Measurements from ENCODE around the gene CACNA1C.

Gene CACNA1C

DNA sequence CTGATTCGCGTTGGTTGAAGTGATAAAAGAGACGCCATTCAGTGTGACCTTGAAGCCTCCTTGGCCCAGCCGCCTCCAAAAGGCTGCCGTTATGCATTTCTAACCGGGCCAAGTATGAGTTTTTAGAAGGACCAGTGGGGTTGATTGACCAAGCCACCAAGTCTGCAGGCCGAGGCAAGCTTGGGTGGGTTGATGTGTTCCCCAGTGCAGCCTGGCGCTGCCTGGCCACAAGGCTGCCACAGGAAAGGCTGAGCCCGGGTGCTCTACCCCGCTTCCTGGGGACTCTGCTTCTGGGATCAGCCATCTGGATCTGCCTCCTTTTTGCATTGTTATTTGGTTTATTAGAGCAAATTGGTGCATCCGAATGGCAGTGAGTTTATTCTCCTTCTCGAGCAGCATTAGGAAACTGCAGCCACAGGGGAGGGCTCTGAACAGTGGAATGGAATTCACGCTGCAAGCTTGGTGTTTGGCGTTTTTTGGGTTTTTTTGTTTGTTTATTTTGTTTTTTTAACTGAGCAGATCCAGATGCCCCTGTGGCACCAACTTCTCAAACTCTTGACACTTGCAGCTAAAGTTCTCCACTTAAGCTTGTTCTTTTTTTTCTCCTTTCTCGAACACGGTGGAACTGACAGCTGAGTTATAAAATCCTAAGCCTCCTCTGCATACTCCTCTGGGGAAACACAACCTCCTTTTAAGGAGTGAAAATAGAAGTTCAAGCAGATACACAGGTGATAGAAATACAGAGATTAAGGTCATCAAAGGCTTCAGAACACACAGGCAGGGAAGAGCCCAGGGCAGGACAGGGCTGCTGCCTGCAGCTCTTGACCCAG lies 596.6 kb downstream of the CACNA1C start:
- TF ChIP-seq GATA2 (IDR thresholded peaks at IDR 0.05; ENCODE audit: low read depth, low read length) (no peak), GATA3 (IDR thresholded peaks at IDR 0.05; ENCODE audit: low read depth, low read length) (no peak)

DNA sequence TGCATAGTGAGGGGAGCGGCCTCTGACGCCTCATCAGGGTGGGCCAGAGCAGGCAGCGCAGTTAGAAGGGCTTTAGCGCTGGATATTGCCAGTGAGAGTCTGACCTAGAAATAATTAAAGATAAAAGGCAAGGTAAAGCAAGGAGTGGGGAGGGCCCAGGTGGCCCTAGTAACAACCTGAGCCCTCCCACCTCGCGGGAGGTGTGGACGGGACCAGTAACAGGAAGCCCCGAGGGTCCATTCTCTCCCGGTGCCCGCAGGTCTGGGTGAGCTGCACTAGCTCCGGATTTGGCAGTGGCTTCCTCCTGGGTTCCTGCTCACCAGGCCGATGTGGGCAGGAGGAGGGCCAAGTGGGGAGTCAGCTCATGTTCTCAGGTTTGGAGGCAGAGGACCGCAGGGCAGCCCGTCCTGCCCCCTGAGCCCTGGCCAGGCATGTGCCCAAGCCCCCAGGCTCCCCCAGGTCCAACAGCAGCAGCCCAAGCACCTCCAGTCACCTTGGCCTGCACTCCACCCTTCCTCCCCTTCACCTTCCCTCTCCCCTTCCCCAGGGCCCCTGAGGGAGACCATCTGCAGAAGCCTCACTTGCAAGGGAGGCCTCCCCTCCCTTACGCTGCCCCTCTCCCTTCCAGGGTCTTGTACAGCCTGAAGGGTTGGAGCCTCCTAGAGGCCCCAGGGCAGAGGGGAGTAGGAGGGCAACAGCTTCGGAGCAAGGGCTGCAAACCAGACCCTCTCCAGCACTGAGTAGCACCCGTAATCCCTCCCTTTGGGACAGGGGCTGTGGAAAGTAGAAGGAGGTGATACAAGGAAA lies 597.7 kb downstream of the CACNA1C start:
- TF ChIP-seq GATA2 (IDR thresholded peaks at IDR 0.05; ENCODE audit: low read depth, low read length) (no peak), GATA3 (IDR thresholded peaks at IDR 0.05; ENCODE audit: low read depth, low read length) (no peak)

- TF ChIP-seq GATA3 (IDR thresholded peaks at IDR 0.05; ENCODE audit: low read depth, low read length) (no peak), GATA2 (IDR thresholded peaks at IDR 0.05; ENCODE audit: low read depth, low read length) (no peak)
These were observed 598.5 kb downstream of the CACNA1C start for GRCh38 chr12:2651068-2651965.

- no peak for TF ChIP-seq GATA3 (IDR thresholded peaks at IDR 0.05; ENCODE audit: low read depth, low read length)
- TF ChIP-seq GATA2 (IDR thresholded peaks at IDR 0.05; ENCODE audit: low read depth, low read length), result no peak
These were observed 599.2 kb downstream of the CACNA1C start for GRCh38 chr12:2652011-2652400.

GRCh38 chr12:2652401-2653081 lies 599.8 kb downstream of the CACNA1C start:
- no peak for TF ChIP-seq GATA3 (IDR thresholded peaks at IDR 0.05; ENCODE audit: low read depth, low read length)
- no peak for TF ChIP-seq GATA2 (IDR thresholded peaks at IDR 0.05; ENCODE audit: low read depth, low read length)

DNA sequence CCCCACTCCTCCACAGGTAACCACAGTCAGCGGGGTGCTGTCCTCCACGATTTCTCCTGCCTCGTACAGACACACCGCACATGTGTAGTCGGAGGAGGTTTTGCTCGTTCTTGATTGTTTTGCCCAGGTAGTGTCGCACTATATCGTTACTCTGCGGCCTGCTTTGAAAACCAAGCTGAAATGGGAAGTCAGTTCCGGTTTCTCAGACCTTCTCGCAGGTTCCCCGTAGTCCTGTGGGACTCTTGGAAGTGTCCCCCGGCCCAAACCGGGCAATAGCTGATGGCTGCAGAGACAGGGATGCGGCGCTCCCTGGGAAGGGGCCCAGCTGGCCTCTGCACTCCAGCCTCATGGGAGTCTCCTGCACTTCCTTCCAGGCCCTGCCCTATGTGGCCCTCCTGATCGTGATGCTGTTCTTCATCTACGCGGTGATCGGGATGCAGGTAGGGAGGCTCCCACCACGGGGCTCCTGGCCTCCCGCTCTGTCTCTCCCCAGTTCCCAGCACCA lies 600.7 kb downstream of the CACNA1C start:
- TF ChIP-seq GATA2 (IDR thresholded peaks at IDR 0.05; ENCODE audit: low read depth, low read length), result no peak
- TF ChIP-seq GATA3 (IDR thresholded peaks at IDR 0.05; ENCODE audit: low read depth, low read length), result no peak

DNA sequence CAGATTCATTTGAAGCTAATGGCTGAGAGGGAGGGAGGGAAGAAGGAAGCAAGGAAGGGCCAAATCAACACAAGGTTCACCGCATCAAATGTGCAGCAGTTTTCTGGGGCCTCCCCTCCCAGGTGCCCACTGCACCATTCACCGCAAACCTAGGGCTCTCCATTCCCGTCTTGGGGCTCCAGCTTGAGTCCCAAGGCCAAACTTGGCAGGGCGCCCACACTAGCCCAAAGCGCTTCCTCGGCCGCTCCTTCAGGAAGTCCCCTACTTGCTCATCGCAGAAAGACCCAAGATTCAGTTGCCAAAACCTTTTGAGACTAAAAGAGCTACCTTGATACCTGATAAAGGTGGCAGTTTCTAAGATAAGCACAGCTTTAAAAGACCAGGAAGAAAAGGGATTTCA lies 601.5 kb downstream of the CACNA1C start:
- no peak for TF ChIP-seq GATA3 (IDR thresholded peaks at IDR 0.05; ENCODE audit: low read depth, low read length)
- no peak for TF ChIP-seq GATA2 (IDR thresholded peaks at IDR 0.05; ENCODE audit: low read depth, low read length)

DNA sequence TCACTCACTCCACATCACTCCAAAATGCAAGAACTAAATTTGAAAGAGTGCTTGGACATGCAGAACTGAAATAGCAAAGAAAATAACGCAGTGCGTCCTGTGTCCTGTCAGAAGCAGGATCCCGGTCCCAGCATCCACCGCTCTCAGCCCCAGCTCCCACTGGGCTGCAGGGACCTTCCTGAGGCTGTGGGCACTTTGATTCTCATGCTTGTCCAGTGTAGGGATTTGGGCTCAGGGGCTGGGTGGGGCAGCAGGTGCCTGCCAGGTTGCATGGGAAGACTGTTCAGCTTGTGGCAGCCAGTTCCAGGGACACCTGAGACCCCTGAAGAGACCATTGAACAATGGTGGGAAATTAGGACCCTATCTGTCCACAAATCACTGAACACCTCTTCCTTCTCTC lies 602.0 kb downstream of the CACNA1C start:
- TF ChIP-seq GATA3 (IDR thresholded peaks at IDR 0.05; ENCODE audit: low read depth, low read length) (no peak), GATA2 (IDR thresholded peaks at IDR 0.05; ENCODE audit: low read depth, low read length) (no peak)

GRCh38 chr12:2662524-2662923 lies 609.7 kb downstream of the CACNA1C start:
- TF ChIP-seq GATA2 (IDR thresholded peaks at IDR 0.05; ENCODE audit: low read depth, low read length), result no peak
- TF ChIP-seq GATA3 (IDR thresholded peaks at IDR 0.05; ENCODE audit: low read depth, low read length), result no peak

DNA sequence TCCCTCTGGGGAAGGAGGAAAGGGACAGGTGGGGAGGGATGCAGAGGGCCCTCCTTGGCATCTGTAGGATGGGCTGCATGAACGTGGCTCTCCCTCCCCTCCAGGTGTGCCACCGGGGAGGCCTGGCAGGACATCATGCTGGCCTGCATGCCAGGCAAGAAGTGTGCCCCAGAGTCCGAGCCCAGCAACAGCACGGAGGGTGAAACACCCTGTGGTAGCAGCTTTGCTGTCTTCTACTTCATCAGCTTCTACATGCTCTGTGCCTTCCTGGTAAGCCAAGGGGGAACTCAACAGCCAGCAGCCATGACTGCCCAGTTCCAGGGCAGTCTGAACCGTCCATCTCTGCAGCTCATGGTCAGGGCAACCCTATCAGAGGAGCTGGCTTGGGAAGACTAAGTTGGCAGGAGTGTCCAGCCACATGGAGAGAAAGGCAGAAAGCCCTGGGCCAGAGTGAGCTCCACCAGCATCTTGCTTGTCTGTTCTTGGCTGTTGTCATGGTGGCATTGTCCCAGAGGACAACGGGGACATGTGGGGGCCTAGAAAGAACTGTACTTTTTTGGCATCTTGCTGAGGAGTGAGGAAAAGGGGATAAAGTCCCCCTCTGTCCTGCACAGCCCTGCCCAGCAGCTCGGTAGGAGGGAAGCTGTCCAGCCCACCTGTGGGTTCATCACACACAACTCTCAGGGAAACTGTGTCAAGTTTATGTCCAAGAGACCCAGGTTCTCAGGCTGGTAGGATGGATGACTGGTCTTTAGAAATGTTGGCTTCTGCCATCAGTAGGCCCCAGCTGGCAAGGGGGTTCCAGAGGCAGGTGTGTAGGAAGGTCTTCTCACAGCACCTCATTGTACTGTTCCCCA lies 612.2 kb downstream of the CACNA1C start:
- TF ChIP-seq GATA3 (IDR thresholded peaks at IDR 0.05; ENCODE audit: low read depth, low read length), result no peak
- TF ChIP-seq GATA2 (IDR thresholded peaks at IDR 0.05; ENCODE audit: low read depth, low read length), result no peak

DNA sequence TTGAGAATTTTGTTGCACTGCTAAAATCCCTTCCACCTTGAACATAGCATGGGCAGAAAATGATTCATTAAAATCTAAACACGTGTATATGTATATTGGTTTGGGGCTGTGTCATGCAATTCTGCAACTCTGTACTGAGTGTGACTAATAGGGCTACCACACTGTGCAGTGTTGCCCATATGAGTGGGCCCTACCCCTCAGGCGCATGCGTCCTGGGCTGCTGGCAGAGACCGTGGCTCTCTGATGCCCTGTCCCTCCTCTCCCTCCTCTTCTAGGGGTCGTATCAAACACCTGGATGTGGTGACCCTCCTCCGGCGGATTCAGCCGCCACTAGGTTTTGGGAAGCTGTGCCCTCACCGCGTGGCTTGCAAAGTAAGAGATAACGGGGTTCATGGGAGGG lies 613.6 kb downstream of the CACNA1C start:
- TF ChIP-seq GATA2 (IDR thresholded peaks at IDR 0.05; ENCODE audit: low read depth, low read length) (no peak), GATA3 (IDR thresholded peaks at IDR 0.05; ENCODE audit: low read depth, low read length) (no peak)

GRCh38 chr12:2666846-2667245 lies 614.1 kb downstream of the CACNA1C start:
- no peak for TF ChIP-seq GATA2 (IDR thresholded peaks at IDR 0.05; ENCODE audit: low read depth, low read length)
- TF ChIP-seq GATA3 (IDR thresholded peaks at IDR 0.05; ENCODE audit: low read depth, low read length), result no peak
